ENCODE results near the gene BRICD5.

DNA sequence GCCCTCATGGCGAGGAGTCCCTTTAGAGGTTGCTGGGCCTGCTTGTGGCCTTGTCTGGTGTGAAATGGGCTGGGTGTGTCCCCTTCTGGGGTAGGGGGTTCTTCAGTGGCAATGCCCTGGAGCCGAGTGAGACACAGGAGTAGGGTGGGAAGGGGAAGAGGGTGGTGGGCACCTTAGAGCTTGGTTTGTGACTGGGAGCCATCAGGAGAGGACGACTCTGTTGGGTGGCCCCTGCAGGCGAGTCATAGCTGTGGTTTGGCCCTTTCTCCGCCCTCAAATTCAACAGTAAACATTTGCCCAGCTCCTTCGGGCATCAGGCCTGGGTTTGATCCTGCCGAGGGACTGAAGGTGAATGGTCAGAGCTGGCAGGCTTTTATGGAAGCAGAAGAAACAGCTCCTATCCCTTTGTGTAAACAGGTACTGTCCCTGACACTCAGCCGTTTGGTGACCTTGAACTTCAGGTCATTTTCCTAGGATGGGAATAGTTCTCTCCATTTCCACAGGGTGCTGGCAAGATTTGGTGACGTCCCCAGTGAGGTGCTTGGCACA, 15.7 kb upstream of the BRICD5 start:
- TF ChIP-seq, protein P1, sequence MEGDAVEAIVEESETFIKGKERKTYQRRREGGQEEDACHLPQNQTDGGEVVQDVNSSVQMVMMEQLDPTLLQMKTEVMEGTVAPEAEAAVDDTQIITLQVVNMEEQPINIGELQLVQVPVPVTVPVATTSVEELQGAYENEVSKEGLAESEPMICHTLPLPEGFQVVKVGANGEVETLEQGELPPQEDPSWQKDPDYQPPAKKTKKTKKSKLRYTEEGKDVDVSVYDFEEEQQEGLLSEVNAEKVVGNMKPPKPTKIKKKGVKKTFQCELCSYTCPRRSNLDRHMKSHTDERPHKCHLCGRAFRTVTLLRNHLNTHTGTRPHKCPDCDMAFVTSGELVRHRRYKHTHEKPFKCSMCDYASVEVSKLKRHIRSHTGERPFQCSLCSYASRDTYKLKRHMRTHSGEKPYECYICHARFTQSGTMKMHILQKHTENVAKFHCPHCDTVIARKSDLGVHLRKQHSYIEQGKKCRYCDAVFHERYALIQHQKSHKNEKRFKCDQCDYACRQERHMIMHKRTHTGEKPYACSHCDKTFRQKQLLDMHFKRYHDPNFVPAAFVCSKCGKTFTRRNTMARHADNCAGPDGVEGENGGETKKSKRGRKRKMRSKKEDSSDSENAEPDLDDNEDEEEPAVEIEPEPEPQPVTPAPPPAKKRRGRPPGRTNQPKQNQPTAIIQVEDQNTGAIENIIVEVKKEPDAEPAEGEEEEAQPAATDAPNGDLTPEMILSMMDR (conservative IDR thresholded peaks at IDR 0.05; ENCODE audit: low read depth, low read length): no peak
- no peak for TF ChIP-seq CHD1 (IDR thresholded peaks at IDR 0.05; ENCODE audit: low read depth, low read length)
- no peak for TF ChIP-seq SMC3 (IDR thresholded peaks at IDR 0.05; ENCODE audit: low read depth, low read length)
- no peak for TF ChIP-seq ELK1 (IDR thresholded peaks at IDR 0.05; ENCODE audit: borderline replicate concordance, low read depth, low read length)
- TF ChIP-seq MAFK (IDR thresholded peaks at IDR 0.05; ENCODE audit: low read depth, low read length): no peak
- no peak for TF ChIP-seq POLR2A (IDR thresholded peaks at IDR 0.05; ENCODE audit: low read depth, low read length)
- TF ChIP-seq BHLHE40 (IDR thresholded peaks at IDR 0.05; ENCODE audit: low read depth, low read length): no peak

Measured in IMR-90 (cell line).